IPS-18a (cell line): ENCODE data around the gene SLC6A7.

Experiments used
- H3K27ac ChIP-seq: one replicate; pipeline ENCODE4 v1.5.1; 2013; ENCODE audit warnings: low read length
- H3K27me3 ChIP-seq: one replicate; pipeline ENCODE4 v1.6.1; 2013; ENCODE audit warnings: mild to moderate bottlenecking, low read length; ENCODE audit not compliant: control insufficient read depth, insufficient read depth
- H3K36me3 ChIP-seq: one replicate; pipeline ENCODE4 v1.6.1; 2013; ENCODE audit warnings: low read depth, low read length; ENCODE audit not compliant: control insufficient read depth
- H3K4me1 ChIP-seq: one replicate; pipeline ENCODE4 v1.6.1; 2013; ENCODE audit warnings: low read depth, low read length; ENCODE audit not compliant: control insufficient read depth
- H3K4me3 ChIP-seq: one replicate; pipeline ENCODE4 v1.5.1; 2013; ENCODE audit warnings: low read length
- H3K9ac ChIP-seq: one replicate; pipeline ENCODE4 v1.6.1; 2013; ENCODE audit warnings: mild to moderate bottlenecking, low read length, moderate library complexity
- H3K9me3 ChIP-seq: one replicate; pipeline ENCODE4 v1.6.1; 2013; ENCODE audit warnings: low read depth, low read length; ENCODE audit not compliant: control insufficient read depth

Gene SLC6A7

GRCh38 chr5:150217038-150217437 is 27.2 kb downstream of the SLC6A7 start:
- Histone ChIP-seq H3K27me3 (peaks cover 7% of the 10 kb centered on the region), H3K27ac (no peak overlapping the region), H3K9ac (no peak overlapping the region)

GRCh38 chr5:150217873-150218692 is 28.2 kb downstream of the SLC6A7 start:
- H3K9ac ChIP-seq: no peak overlapping the region
- no peaks in the 10 kb centered on the region for H3K36me3 ChIP-seq
- H3K27me3 ChIP-seq: peaks cover 4% of the 10 kb centered on the region
- H3K4me1 ChIP-seq: no peaks in the 10 kb centered on the region
- no peak overlapping the region for H3K4me3 ChIP-seq
- no peak overlapping the region for H3K27ac ChIP-seq
- H3K9me3 ChIP-seq: no peaks in the 10 kb centered on the region

More at GRCh38 chr5:150217038-150217437, 27.2 kb downstream of the SLC6A7 start:
- no peak overlapping the region for H3K4me3 ChIP-seq
- no peaks in the 10 kb centered on the region for H3K9me3 ChIP-seq
- H3K4me1 ChIP-seq: peaks cover 3% of the 10 kb centered on the region
- H3K36me3 ChIP-seq: no peaks in the 10 kb centered on the region

GRCh38 chr5:150218693-150219035 is 28.8 kb downstream of the SLC6A7 start:
- Histone ChIP-seq H3K27me3 (peaks cover 4% of the 10 kb centered on the region), H3K4me1 (no peaks in the 10 kb centered on the region)

GRCh38 chr5:150219142-150219541 is 29.3 kb downstream of the SLC6A7 start:
- peaks cover 4% of the 10 kb centered on the region for H3K27me3 ChIP-seq
- H3K36me3 ChIP-seq: no peaks in the 10 kb centered on the region
- H3K27ac ChIP-seq: no peak overlapping the region
- no peaks in the 10 kb centered on the region for H3K9me3 ChIP-seq
- no peak overlapping the region for H3K4me3 ChIP-seq
- H3K4me1 ChIP-seq: no peaks in the 10 kb centered on the region
- no peak overlapping the region for H3K9ac ChIP-seq

More at GRCh38 chr5:150218693-150219035, 28.8 kb downstream of the SLC6A7 start:
- no peaks in the 10 kb centered on the region for H3K36me3 ChIP-seq
- no peak overlapping the region for H3K4me3 ChIP-seq
- no peak overlapping the region for H3K9ac ChIP-seq
- H3K27ac ChIP-seq: no peak overlapping the region
- H3K9me3 ChIP-seq: no peaks in the 10 kb centered on the region

GRCh38 chr5:150219861-150220260 is 30.0 kb downstream of the SLC6A7 start:
- H3K9me3 ChIP-seq: no peaks in the 10 kb centered on the region
- no peaks in the 10 kb centered on the region for H3K4me1 ChIP-seq
- H3K27ac ChIP-seq: no peak overlapping the region
- no peak overlapping the region for H3K4me3 ChIP-seq
- H3K9ac ChIP-seq: no peak overlapping the region
- H3K27me3 ChIP-seq: peaks cover 4% of the 10 kb centered on the region
- H3K36me3 ChIP-seq: no peaks in the 10 kb centered on the region

- H3K4me3 ChIP-seq: no peak overlapping the region
- no peak overlapping the region for H3K9ac ChIP-seq
- H3K27me3 ChIP-seq: peaks cover 4% of the 10 kb centered on the region
- no peaks in the 10 kb centered on the region for H3K36me3 ChIP-seq
- H3K9me3 ChIP-seq: no peaks in the 10 kb centered on the region
- H3K27ac ChIP-seq: no peak overlapping the region
- H3K4me1 ChIP-seq: no peaks in the 10 kb centered on the region
These were observed 31.6 kb downstream of the SLC6A7 start for GRCh38 chr5:150221471-150221870.

- no peaks in the 10 kb centered on the region for H3K4me1 ChIP-seq
- no peak overlapping the region for H3K9ac ChIP-seq
- no peaks in the 10 kb centered on the region for H3K9me3 ChIP-seq
- no peaks in the 10 kb centered on the region for H3K36me3 ChIP-seq
- H3K27ac ChIP-seq: no peak overlapping the region
- H3K27me3 ChIP-seq: no peaks in the 10 kb centered on the region
- H3K4me3 ChIP-seq: no peak overlapping the region
These were observed 33.0 kb downstream of the SLC6A7 start for GRCh38 chr5:150222906-150223305.

- Histone ChIP-seq H3K9me3 (no peaks in the 10 kb centered on the region), H3K4me1 (no peaks in the 10 kb centered on the region), H3K27ac (no peak overlapping the region), H3K9ac (no peak overlapping the region), H3K27me3 (no peaks in the 10 kb centered on the region), H3K36me3 (no peaks in the 10 kb centered on the region), H3K4me3 (no peak overlapping the region)
These were observed 33.6 kb downstream of the SLC6A7 start for GRCh38 chr5:150223474-150223873.

- Histone ChIP-seq H3K4me3 (no peak overlapping the region), H3K4me1 (no peaks in the 10 kb centered on the region), H3K9ac (no peak overlapping the region), H3K9me3 (no peaks in the 10 kb centered on the region), H3K36me3 (no peaks in the 10 kb centered on the region), H3K27ac (no peak overlapping the region), H3K27me3 (no peaks in the 10 kb centered on the region)
These were observed 34.7 kb downstream of the SLC6A7 start for GRCh38 chr5:150224483-150225027.

GRCh38 chr5:150227036-150227435 is 37.2 kb downstream of the SLC6A7 start:
- H3K4me1 ChIP-seq: no peaks in the 10 kb centered on the region
- H3K27me3 ChIP-seq: no peaks in the 10 kb centered on the region
- no peaks in the 10 kb centered on the region for H3K9me3 ChIP-seq
- H3K36me3 ChIP-seq: no peaks in the 10 kb centered on the region
- no peak overlapping the region for H3K4me3 ChIP-seq
- H3K9ac ChIP-seq: no peak overlapping the region
- no peak overlapping the region for H3K27ac ChIP-seq

GRCh38 chr5:150227606-150228273 is 37.9 kb downstream of the SLC6A7 start:
- Histone ChIP-seq H3K4me1 (no peaks in the 10 kb centered on the region), H3K27ac (no peak overlapping the region), H3K9ac (no peak overlapping the region), H3K36me3 (no peaks in the 10 kb centered on the region), H3K4me3 (no peak overlapping the region), H3K27me3 (no peaks in the 10 kb centered on the region), H3K9me3 (no peaks in the 10 kb centered on the region)
